NCI-H345 treated with DMSO at 0.1 percent for 48 hours (cell line): ENCODE results near the gene IGFL4.
A peak's percentile ranks its signal among the peaks of the same experiment; 100 is the strongest.

ENCODE experiments used
- DNase-seq: peaks from one replicate; lab custom pipeline; 2025; ENCODE audit not compliant: unreplicated experiment; lab: John Stamatoyannopoulos, UW

IGFL4 gene

GRCh38 chr19:45995715-45996385 is 45.0 kb downstream of the IGFL4 start:
- no peak for DNase-seq

- peak; percentile 96 for DNase-seq
These were observed 45.6 kb downstream of the IGFL4 start, which contains the start of gene CCDC61 for GRCh38 chr19:45994998-45995714. Gene CCDC61, plus strand, starts transcription at chr19:45995467. Its CDS starts 7,552 bp downstream, at chr19:46003019.

GRCh38 chr19:45994456-45994997 is 46.3 kb downstream of the IGFL4 start:
- no peak for DNase-seq

GRCh38 chr19:45990113-45990728 is 50.6 kb downstream of the IGFL4 start:
- no peak for DNase-seq
